ENCODE measurements around the gene TP73.

- TF ChIP-seq TAF1 (IDR thresholded peaks at IDR 0.05; ENCODE audit: borderline replicate concordance, insufficient read depth, low read length) = no peak
- no peak for TF ChIP-seq POLR2AphosphoS5 (IDR thresholded peaks at IDR 0.05; ENCODE audit: low read depth, low read length)
- no peak for TF ChIP-seq SIN3A (IDR thresholded peaks at IDR 0.05; ENCODE audit: borderline replicate concordance, insufficient read depth, low read length)
- no peak for TF ChIP-seq FOXP2 (optimal IDR thresholded peaks at IDR 0.05; ENCODE audit: borderline replicate concordance, extremely low read depth, extremely low read length, insufficient read depth)
- TF ChIP-seq, protein P1, sequence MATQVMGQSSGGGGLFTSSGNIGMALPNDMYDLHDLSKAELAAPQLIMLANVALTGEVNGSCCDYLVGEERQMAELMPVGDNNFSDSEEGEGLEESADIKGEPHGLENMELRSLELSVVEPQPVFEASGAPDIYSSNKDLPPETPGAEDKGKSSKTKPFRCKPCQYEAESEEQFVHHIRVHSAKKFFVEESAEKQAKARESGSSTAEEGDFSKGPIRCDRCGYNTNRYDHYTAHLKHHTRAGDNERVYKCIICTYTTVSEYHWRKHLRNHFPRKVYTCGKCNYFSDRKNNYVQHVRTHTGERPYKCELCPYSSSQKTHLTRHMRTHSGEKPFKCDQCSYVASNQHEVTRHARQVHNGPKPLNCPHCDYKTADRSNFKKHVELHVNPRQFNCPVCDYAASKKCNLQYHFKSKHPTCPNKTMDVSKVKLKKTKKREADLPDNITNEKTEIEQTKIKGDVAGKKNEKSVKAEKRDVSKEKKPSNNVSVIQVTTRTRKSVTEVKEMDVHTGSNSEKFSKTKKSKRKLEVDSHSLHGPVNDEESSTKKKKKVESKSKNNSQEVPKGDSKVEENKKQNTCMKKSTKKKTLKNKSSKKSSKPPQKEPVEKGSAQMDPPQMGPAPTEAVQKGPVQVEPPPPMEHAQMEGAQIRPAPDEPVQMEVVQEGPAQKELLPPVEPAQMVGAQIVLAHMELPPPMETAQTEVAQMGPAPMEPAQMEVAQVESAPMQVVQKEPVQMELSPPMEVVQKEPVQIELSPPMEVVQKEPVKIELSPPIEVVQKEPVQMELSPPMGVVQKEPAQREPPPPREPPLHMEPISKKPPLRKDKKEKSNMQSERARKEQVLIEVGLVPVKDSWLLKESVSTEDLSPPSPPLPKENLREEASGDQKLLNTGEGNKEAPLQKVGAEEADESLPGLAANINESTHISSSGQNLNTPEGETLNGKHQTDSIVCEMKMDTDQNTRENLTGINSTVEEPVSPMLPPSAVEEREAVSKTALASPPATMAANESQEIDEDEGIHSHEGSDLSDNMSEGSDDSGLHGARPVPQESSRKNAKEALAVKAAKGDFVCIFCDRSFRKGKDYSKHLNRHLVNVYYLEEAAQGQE (IDR thresholded peaks at IDR 0.05; ENCODE audit: insufficient read depth in 1 of 2, low read depth in 2 of 2, low read length in 2 of 2) = no peak
These were observed 107.5 kb downstream of the TP73 start for GRCh38 chr1:3759796-3760195.
